SHP77 treated with DMSO at 0.1 percent for 48 hours (cell line): ENCODE measurements around the gene STAC.
"Not testable (repeated sequence)": the region's sequence is repeated elsewhere in the genome, so short reads cannot be mapped to it uniquely, and the experiment has no call there.

Source experiments
- DNase-seq: peaks from one replicate; lab custom pipeline; 2025; lab: John Stamatoyannopoulos, UW

The STAC gene

DNA sequence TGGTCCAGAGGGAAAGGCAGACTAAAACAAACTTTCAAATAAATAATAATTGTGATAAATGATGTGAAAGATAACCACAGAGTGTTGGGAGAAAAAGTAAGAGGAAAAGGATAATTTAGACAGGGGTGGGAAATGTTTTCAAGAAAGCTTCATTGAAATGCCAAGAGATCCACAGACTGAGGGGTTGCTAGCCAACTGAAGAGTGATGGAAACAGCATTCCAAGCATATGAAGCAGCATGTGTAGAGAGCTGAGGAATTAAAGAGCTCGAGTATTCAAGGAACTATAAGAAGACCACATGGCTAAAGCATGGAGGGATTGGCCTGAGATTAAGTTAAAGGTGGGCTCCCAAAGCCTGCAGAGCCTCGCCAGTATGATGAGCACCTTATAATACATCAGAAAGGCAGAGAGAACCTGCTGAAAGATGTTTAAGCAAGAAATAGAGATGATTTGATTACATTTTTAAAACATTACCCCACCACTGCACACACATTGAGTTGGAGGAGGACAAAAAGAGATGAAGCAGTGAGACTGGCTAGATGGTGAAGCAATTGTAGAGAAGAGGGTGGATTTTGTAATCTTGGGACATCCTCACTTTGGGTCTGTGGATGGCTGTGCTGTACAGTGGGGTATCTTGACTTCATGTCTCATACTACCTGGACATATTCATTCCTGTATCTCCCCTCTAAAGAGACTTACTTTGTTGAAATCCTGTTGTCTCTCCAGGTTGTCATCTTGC lies 100.8 kb downstream of the STAC start:
- no peak for DNase-seq

DNA sequence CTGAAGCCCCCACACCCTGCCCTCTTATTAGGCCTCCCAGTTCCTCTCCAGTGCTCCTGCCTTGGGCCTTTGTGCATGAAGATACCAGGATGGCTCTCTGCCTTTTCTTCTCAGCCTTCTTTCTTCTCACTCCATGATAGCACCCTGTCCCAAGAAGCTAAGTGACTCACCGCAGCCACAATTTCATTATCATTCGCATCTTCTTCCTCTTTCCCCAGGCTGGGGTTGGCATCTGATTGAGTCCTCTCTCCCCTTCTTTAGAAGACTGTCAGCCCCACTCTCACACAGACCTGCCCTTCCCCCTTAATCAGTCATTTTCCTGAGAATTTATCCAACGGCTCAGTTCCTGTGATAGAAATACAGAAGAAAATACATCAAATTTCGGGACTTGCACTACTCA lies 102.0 kb downstream of the STAC start:
- DNase-seq, result no peak

DNA sequence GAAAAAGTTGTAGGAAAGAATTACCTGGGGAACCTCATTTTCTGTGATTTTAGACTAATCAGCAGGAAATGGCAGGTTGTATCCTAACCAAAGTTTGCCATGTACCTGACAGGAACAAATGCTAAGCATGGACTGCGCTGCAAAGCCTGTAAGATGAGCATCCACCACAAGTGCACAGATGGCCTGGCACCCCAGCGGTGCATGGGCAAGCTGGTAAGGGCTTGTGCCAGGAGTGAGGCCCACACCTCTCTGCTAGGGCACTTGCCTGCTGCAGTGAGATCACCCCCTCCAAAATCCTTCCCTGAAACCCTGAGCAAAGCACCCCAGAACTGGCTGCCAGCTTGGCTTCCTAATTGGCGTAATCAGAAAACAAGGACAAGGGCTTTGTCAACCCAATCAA lies 102.6 kb downstream of the STAC start:
- DNase-seq, result no peak

DNA sequence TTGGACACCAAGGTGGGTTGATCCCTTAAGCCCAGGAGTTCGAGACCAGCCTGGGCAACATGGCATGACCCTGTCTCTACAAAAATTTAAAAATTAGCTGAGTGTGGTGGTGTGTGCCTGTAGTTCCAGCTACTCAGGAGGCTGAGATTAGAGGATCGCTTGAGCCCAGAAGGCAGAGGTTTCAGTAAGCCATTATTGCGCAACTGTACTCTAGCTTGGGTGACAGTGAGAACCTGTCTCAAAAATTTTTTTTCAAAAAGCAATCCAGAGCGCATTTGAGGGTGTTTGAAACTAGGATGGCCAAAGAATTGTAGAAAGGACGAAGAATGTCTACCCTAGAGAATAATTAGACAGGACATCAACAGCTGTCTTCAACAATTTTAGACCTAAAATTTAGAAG lies 103.4 kb downstream of the STAC start:
- DNase-seq, result no peak

DNA sequence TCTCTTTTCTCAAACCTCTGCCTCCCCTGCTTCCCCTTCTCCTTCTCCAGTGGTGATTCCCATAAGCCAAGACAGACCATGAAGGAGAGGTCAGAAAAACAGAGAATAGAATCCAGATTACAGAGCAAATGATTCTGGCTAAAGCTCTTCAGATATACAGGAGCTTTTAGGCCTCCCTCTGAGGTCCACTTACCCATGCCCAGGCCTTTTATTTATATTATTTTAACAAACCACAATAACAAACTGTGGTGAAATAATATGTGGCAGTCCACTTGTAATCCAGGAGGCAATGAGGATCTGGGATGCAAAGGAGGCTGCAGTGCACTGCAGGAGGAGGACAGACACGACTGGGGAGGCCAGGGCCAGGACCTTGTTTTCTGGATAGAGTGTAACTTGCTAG lies 104.1 kb downstream of the STAC start:
- DNase-seq, result no peak

DNA sequence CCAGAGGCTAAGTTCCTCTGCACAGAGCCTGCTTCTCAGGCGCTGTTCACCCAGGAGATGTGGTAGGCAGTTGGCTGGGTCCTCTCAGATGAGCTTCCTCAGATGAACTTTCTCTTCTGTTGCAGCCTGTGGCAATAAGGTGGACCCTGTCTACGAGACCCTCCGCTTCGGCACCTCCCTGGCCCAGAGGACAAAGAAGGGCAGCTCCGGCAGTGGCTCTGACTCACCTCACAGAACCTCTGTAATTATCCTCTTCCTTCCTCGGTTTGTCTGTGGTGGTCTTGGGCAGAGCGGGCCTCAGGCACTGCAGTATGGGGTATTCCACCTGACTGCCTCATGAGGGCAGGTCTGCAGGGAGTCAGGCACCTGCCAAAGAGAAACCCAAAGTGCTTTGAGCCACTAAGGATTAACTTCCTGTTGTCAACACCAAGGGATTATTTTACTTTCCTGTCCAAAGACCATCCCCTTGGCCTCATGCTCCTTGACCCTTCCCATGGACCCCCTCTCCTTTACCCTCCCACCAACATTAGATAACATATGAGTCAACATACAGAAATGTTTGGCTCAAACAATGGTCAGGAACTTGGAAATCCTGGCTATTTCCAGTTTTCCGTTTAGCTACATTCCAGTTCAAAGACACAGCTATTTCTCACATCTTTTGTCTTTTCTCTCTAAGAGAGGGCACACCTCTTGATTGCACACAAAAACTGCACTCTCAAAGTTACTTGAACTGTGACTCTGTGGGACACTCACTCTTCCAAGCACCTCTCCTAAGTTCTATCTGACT lies 105.9 kb downstream of the STAC start:
- no peak for DNase-seq

DNA sequence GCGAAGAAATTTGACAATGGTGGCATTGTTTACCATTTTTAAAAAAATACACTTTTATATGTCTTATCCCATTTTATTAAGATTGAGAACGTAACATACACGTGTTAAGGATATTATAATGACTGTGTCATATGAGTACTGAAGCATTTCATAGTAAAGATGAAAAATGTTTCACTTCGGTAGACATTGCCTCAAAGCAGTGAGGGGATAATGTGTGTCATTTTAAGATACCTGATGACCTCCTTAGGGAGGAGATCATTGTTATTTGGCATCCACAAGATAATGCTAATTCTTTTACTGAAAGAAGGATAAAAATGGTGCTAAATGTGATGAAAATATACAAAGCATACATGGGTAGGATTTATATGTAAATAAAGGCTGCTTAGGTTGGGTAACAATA lies 107.3 kb downstream of the STAC start:
- DNase-seq, result no peak

DNA sequence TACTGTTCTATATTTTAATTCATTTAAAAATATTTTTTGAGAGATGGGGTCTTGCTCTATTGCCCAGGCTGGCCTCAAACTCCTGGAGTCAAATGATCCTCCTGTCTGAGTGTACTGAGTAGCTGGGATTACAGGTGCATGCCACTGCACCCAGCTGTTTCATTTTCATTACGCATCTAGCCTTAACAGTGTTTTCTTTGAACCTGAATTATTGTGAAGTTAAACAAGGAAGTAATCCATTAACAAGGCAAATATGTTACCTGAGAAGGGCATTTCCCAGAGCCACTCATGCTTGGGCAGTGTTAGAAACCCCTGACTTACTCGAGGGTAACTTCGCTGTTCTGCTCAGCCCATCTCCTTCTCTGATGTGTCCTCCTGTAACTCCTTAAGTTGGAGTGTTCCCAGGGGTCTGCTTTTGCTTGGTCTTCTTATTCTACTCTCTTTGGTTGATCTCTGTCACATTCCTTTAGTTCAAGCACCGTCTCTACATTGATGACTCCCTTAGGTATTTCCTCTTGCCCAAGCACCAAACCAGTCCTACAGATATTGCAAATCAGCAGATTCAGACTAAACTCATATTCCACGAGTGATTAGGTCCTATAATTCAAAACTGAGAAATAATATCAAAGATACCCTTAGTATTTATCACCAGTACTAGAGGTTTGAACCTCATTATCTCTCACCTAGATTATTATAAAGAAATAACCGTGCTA lies 107.9 kb downstream of the STAC start:
- no peak for DNase-seq

DNA sequence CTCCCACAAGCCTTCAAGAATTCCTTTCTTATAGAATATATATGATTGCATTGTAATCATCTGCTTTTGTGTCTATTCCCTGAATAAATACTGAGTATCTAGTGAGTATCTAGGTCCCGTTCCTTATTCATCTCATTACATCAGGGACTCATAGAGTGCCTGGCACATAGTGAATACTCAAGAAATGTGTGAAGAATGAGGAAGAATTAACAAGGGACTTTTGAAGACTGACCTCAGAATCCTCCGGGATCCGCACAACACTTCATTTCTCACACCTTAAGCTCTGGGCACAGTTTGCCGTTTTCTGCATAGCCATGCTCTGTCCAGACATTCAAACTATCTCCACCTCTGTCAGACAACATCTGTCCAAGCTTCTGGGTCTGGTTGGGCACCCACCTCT lies 108.8 kb downstream of the STAC start:
- no peak for DNase-seq

DNA sequence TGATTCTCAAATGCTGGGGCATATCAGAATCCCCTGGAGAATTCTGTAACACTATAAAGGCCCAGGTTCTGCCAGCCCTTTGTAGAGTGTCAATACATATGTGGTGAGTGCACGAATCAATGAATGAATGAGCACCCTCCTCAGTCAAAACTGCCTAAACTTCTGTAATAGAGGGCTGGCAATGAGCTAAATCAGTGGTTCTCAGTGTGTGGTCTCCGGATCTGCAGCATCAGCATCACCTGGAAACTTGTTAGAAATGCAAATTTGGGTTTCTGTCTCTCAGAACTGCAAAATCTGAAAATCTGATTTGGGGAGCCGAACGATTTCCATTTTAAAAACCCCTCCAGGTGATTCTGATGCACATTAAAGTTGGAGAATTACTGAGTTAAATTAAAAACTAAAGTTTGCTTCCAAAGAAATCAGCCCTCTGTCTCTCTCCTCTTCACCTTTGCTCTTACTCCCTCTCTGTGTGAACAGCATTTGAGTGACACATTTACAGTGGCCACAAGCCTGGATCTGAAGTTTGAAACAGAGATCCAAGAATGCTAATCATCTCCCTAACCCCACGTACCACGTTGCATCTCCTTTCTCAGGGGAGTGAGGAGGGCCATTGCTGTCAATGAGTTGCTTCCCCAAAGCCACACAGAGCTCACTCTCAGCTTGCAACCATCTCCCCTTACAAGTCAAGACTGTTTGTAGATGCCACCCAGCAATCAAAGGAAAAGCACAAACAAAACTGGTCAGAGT lies 109.5 kb downstream of the STAC start:
- DNase-seq, result no peak

DNA sequence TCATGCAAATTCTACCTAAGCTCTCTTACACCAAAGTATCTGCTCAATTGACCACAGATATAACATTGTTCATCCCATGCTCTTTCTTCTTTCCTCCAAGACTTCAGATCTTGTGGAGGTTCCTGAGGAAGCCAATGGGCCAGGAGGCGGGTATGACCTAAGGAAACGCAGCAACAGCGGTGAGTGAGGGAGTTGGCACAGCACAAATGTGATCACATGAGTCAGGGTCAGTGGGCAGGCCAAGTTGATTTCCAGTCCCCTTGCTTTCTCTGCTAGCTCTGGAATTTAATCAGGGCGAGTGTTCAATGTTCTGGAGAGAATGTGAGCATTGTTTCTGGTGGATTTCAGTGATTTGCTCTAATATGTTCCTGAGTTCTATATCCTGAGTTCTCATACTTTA lies 112.7 kb downstream of the STAC start:
- no peak for DNase-seq

DNA sequence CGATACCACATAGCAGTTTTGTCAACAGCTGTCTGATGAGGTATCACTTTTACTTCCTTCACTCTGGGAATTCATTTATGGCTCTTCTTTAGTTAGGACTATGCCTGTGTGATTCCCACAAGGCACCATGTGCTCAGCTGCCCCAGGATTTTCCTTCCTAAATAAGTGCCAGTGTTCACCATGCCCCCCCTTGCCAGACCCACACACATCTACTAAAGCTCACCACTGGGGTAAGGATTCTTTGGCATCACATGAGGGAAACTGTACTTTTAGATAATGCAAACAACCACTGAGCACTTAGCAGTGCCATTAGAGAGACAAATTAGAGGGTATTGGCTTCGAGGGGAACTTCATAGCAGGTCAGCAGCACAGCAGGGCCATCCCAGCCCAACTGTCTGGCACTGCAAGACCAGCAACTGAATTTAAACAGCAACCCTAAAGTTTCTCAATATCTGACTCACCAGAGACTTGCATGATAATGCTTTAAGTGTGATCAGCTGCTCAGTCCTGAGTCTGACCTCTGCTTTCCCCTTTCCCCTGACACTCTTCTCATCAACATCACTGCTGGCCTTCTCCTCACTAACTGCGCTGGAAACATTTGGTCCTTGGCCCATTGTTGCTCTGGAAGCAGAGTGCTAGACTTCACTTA lies 114.3 kb downstream of the STAC start:
- DNase-seq, result no peak

DNA sequence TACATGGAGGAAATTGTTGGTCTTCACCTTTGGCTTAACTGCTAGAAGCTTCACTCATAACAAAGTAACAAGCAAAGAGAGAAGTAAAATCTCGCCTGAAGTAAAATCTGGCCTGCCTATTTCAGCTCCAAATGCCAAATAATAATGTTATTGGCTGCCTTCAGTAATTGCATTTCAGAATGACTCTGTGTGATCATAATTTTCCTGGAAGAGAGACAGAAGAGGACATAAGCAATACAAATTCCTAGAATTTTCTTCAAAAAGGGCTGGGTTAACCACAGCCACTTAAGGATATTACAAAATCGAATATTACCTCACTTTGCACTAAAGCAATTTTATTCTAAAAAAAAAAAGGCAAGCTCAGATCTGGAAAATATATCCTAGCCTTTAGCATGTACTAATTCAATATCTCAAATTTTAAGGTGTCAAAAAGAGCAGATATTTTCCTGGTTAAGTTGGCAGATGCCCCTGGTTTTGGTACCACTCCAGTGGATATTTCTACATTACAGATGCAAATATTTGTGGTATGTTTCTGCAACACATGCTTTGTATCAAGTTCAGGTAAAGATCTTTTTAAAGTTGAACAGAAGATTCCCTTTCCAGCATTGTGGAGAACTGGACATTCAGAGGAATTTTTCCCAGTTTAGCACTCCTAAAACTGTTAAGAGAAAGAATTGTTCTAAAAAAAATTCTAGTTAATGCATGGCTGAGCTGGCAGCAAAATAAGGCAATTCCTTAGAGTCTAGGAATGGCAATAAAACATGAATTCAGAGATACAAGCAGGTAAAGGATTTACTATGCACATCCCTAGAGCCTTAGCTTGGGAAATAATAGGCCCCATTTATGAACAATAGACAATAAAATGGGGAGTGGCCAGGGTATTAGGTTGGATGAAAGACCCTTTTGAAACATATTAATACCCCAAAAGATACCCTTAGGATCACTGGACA lies 116.7 kb downstream of the STAC start:
- no peak for DNase-seq

DNA sequence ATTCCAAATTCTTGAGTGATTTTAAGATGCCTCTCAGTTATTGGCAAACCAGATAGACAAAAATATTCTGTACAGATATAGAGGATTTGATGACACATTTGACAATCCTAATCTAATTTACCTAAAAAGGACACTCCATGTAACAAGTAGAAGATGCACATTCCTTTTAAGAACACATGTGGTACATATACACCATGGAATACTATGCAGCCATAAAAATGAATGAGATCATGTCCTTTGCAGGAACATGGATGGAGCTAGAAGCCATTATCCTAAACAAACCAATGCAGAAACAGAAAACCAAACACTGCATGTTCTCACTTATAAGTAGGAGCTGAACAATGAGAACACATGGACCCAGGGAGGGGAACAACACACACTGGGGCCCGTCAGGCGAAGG lies 119.7 kb downstream of the STAC start:
- not testable (repeated sequence) for DNase-seq

DNA sequence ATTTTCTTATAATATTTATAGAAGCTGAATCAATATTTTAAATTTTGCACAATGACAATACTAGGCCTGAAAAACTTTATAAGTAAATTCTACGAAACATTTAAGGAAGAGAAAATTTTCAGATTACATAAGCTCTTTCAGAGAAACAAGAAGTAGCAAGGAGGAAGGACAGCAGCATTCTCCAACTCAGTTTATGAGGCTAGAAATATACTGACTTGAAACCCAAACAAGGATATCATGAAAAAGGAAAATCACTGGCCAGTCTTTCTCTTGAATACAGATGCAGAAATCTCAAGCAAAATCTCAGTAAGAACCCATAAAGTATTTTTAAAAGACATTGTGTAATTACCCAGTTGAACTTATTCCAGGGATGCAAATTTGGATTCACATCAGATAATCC lies 121.3 kb downstream of the STAC start:
- no peak for DNase-seq

DNA sequence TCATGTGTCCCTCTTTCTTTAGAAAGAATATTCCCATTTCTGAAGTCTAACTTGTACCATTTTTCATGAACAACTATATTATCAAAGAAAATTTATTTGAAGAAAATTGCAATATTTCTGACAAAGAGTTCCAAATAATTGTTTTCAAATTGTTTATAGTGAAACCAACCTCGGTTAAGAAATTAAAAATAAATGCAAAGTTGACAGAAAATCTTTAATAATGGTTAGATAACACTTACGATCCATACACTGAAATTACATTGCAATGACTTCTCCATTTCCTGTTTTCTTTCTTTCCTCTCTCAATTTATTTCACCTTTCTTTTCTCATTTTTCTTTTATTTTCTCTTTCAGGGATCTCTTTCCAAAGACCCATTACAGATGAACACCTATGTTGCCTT lies 125.1 kb downstream of the STAC start:
- DNase-seq, result no peak

DNA sequence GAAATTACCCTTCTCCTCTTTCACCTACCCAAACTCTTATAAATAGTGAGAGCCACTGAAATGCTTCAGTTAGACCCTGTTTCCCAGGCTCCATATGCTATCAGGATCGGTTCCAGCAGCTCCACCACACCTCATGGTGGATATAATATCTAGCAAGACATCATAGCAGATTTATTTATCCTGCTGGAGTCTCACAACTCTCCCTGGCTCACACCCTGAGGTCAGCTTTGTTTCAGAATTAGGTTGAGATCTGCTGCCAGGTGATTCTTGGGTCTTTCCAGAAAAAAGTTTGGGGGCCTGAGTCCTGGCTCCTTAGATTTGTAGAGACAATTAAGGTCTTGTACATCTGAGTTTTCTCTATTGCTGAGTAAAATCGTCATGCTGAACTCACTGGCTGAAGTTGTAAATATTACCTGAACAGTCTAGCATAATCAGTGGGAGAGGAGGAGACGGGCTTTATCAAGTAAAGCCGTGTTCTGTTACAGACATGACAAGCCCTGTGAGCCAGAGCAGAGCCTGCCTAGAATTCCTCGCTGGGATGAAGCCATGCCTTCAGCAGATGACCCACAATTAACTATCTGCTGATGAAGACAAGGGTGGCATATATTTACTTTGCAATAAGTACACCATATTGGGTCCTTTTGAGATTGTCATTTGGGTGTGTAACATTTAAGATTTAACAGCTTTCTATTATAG lies 131.6 kb downstream of the STAC start:
- no peak for DNase-seq

DNA sequence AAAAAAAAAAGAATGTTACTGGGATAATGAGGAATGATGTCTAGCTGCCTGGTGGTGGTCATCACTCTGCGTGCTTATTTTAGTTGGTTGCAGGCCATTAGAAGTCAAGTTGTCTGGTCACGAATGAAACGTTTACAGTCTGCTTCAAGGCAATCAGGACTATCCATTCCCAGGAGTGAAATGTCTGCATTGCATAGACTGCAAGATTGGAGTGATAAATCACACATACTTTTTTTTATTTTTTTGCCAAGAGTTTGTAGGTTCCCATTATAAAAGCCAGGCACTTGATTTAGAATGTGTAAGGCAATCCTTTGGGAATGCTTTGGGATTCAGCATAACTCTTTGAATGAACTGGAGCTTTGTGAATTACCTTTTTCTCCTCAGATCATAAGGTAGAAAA lies 132.3 kb downstream of the STAC start:
- DNase-seq, result no peak

DNA sequence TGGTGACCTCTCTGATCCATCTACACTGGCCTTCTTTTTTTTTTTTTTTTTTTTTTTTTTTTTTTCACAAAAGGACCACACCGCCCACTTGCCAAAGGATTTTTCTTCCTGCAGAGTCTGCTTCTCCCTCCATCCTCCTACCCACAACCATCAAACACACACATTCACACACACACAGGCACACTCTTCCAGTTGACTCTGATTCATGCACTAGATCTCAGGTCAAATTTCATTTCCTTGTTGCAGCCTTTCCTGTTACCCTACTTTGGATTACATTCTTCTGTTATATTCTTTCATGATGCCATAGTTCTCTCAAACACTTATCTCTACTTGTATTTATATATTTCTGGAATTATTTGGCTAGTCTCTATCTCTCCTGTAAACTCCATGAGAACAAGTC lies 133.9 kb downstream of the STAC start:
- DNase-seq, result no peak

DNA sequence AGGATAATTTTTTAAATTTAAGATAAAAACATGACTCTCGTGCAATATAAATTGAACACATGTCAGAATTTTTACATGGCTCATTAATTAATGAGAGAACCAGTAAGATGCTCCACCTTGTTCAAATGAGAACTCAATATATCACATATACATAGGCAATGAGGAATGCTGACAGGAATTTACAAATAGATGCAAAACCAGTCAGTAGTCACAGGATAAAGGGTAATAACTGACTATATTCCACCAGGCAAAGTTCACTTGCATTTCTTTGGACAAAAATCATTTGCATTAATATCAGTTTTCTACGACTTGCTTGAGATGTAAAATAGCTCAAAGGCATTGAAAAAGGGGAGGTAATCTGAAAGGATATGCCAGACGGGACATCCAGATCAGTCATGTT lies 139.4 kb downstream of the STAC start:
- DNase-seq, result no peak
